Vagina (tissue), 2 donors: Measurements from ENCODE around the gene PTER. TPM values are rescaled to one million over a fixed set of nuclear protein-coding genes. Genes with fewer than 3 reads are reported as not detected.

Experiments used
- DNase-seq, 2 donors: peaks; one replicate each; pipeline ENCODE4 v3.0.0-alpha.2; 2017; ENCODE audit errors: extremely low spot score in 2 of 2
- H3K27ac ChIP-seq: fragments of 200-600 bp; sonication (generic); one replicate; pipeline ENCODE4 v1.5.1; 2019
- H3K27me3 ChIP-seq: fragments of 200-600 bp; sonication (generic); one replicate; pipeline ENCODE4 v1.5.1; 2019
- H3K36me3 ChIP-seq, 2 donors: fragments of 200-600 bp; sonication (generic); one replicate each; pipeline ENCODE4 v1.5.1; 2017 to 2019
- H3K4me1 ChIP-seq: fragments of 200-600 bp; sonication (generic); one replicate; pipeline ENCODE4 v1.5.1; 2019
- H3K4me3 ChIP-seq, 2 donors: fragments of 200-600 bp; sonication (generic); 1 replicate in 1 of 2; 2 replicates in 1 of 2; pipeline ENCODE4 v1.5.1; 2016 to 2019
- H3K9me3 ChIP-seq: fragments of 200-600 bp; sonication (generic); one replicate; pipeline ENCODE4 v1.5.1; 2019
- CTCF ChIP-seq, 3 experiments: fragments of 450-650 bp in 2 of 3; fragments of 200-600 bp in 1 of 3; sonication (generic) in 1 of 3; IDR thresholded peaks; one replicate each; pipeline ENCODE4 v1.5.1; 2017 to 2019; ENCODE audit warnings: antibody characterized with exemption in 3 of 3, mild to moderate bottlenecking in 2 of 3, moderate library complexity in 2 of 3
- POLR2A ChIP-seq, 2 donors: fragments of 450-650 bp; IDR thresholded peaks; one replicate each; pipeline ENCODE4 v1.6.1; 2017; ENCODE audit warnings: antibody characterized with exemption in 2 of 2, mild to moderate bottlenecking in 2 of 2, moderate library complexity in 2 of 2
- POLR2AphosphoS5 ChIP-seq, 2 donors: sonication (generic); formaldehyde crosslinking; IDR thresholded peaks; one replicate each; pipeline ENCODE4 v1.9.0; 2017; ENCODE audit warnings: antibody characterized with exemption in 2 of 2, mild to moderate bottlenecking in 2 of 2, low read depth in 1 of 2; ENCODE audit not compliant: insufficient read depth in 1 of 2
- intact Hi-C: fragments of 100-400 bp; cut with DNase I; formaldehyde crosslinking; loops from one replicate; pipeline ENCODE4 v1.15.1; 2023
- total RNA-seq: library from RNA; depleted of rRNA; stranded (reverse); fragments of >200 nt; gene quantifications from one replicate; pipeline ENCODE4 v1.2.3, GENCODE V29; 2016

PTER gene
- total RNA-seq, 1 donor from 2014 or later: 7.4 TPM

GRCh38 chr10:16442914-16443313 lies 6.1 kb downstream of the PTER start:
- Histone ChIP-seq H3K4me1 (peaks cover 18% of the 10 kb centered on the region), H3K9me3 (no peaks in the 10 kb centered on the region), H3K27ac (no peak overlapping the region), H3K27me3 (no peaks in the 10 kb centered on the region), H3K36me3 (no peaks in the 10 kb centered on the region), H3K4me3 (no peak overlapping the region)
- intact Hi-C loops: no loop called here
- TF ChIP-seq POLR2AphosphoS5 (IDR thresholded peaks at IDR 0.05; ENCODE audit: insufficient read depth in 1 of 2, low read depth in 1 of 2): no peak
- no peak for TF ChIP-seq POLR2A (IDR thresholded peaks at IDR 0.05)
- no peak for TF ChIP-seq CTCF (IDR thresholded peaks at IDR 0.05)
- no peak for DNase-seq

GRCh38 chr10:16445770-16446469 lies 9.1 kb downstream of the PTER start:
- no peak overlapping the region for H3K27ac ChIP-seq
- H3K36me3 ChIP-seq: no peaks in the 10 kb centered on the region
- H3K4me1 ChIP-seq: no peaks in the 10 kb centered on the region
- H3K27me3 ChIP-seq: no peaks in the 10 kb centered on the region
- DNase-seq: no peak
- intact Hi-C loops: no loop called here
- TF ChIP-seq POLR2A (IDR thresholded peaks at IDR 0.05): no peak
- no peak for TF ChIP-seq POLR2AphosphoS5 (IDR thresholded peaks at IDR 0.05; ENCODE audit: insufficient read depth in 1 of 2, low read depth in 1 of 2)
- no peak for TF ChIP-seq CTCF (IDR thresholded peaks at IDR 0.05)
- H3K4me3 ChIP-seq: no peak overlapping the region
- no peaks in the 10 kb centered on the region for H3K9me3 ChIP-seq

- Histone ChIP-seq H3K27me3 (no peaks in the 10 kb centered on the region), H3K4me1 (no peaks in the 10 kb centered on the region), H3K36me3 (no peaks in the 10 kb centered on the region), H3K27ac (no peak overlapping the region), H3K9me3 (no peaks in the 10 kb centered on the region), H3K4me3 (no peak overlapping the region)
- no peak for DNase-seq
- no peak for TF ChIP-seq POLR2AphosphoS5 (IDR thresholded peaks at IDR 0.05; ENCODE audit: insufficient read depth in 1 of 2, low read depth in 1 of 2)
- no peak for TF ChIP-seq CTCF (IDR thresholded peaks at IDR 0.05)
- intact Hi-C loops: no loop called here
Measured at GRCh38 chr10:16449454-16449853, 12.6 kb downstream of the PTER start.

GRCh38 chr10:16458166-16458955 lies 21.6 kb downstream of the PTER start:
- Histone ChIP-seq H3K27me3 (no peaks in the 10 kb centered on the region), H3K4me1 (no peaks in the 10 kb centered on the region), H3K36me3 (no peaks in the 10 kb centered on the region), H3K9me3 (no peaks in the 10 kb centered on the region), H3K4me3 (no peak overlapping the region), H3K27ac (no peak overlapping the region)
- TF ChIP-seq POLR2AphosphoS5 (IDR thresholded peaks at IDR 0.05; ENCODE audit: insufficient read depth in 1 of 2, low read depth in 1 of 2) (no peak), POLR2A (IDR thresholded peaks at IDR 0.05) (no peak), CTCF (IDR thresholded peaks at IDR 0.05) (no peak)
- intact Hi-C loops: no loop called here
- DNase-seq: no peak

GRCh38 chr10:16459423-16459939 lies 22.7 kb downstream of the PTER start:
- DNase-seq: no peak
- no peak for TF ChIP-seq POLR2AphosphoS5 (IDR thresholded peaks at IDR 0.05; ENCODE audit: insufficient read depth in 1 of 2, low read depth in 1 of 2)
- no peak for TF ChIP-seq CTCF (IDR thresholded peaks at IDR 0.05)
- no peak for TF ChIP-seq POLR2A (IDR thresholded peaks at IDR 0.05)
- Histone ChIP-seq H3K36me3 (no peaks in the 10 kb centered on the region), H3K27me3 (no peaks in the 10 kb centered on the region), H3K4me1 (no peaks in the 10 kb centered on the region), H3K4me3 (no peak overlapping the region), H3K9me3 (no peaks in the 10 kb centered on the region), H3K27ac (no peak overlapping the region)
- intact Hi-C loops: no loop called here
